ENCODE results near the gene BSN.
A peak's percentile ranks its signal among the peaks of the same experiment; 100 is the strongest.
"Not testable (repeated sequence)": the region's sequence is repeated elsewhere in the genome, so short reads cannot be mapped to it uniquely, and the experiment has no call there.

Gene BSN

DNA sequence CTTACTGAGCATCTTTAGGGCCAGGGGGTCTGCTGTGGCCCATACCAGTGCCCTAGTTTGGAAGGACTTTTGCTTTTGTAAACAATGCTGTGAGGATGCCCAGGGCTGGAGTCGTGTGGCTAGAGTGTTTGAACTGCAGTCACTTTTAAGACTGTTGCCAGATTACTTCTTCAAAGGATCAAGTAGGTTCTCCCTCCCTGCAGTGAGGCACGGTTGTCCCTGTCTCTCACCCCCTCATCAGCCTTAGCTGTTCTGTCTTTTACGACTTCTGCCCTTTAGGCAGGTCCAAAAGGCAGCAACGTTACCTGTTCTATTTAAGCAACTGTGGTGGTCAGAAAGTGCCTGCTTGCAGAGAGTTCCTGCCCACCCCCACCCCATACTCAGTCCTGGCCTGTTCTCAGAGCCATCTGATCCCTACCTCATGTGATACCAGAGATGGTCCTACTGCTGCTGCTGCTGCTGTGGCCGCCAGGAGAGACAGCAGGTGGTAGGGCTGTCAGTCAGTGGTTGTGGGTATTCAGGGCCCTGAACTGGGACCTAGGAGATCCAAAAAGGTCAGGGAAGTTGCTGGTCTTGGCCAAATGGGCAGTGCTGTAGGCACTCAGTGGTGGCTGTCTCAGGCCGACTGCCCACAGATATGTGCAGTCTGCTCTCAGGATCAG, 140.3 kb downstream of the BSN start:
- not testable (repeated sequence) for DNase-seq

- DNase-seq = not testable (repeated sequence)
Observed at GRCh38 chr3:49695350-49696015, 141.2 kb downstream of the BSN start.

DNA sequence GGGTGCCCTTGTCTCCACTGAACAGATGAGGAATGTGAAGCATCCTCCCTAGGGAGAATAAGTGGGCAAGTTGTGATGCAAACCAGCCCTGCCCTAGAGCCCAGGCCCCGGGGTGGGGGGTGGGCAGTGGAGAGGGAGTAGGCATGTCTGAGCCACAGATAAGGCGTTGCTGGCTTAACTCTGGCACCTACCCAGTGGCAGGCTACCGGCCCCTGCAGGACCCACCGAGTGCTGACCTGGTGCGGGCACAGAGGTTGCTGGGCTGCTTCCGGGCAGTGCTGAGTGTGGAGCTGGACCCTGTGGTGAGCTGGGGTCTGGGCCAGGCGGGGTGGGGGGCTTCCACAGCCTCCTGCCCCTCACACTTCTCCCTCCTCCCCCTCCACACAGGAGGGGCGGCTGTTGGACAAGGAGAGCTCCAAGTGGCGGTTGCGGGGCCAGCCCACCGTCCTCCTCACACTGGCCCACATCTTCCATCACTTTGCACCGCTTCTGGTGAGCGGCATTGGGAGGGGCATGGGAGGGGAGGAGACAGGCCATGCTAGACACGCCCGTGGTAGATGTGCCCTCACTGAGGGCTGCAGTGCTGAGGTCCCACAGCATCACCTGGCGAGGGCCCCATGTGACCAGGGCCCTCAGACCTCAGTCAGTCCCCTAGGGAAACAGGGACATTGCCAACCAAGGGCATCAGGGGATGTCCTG, 145.2 kb downstream of the BSN start:
- no peak for DNase-seq

DNA sequence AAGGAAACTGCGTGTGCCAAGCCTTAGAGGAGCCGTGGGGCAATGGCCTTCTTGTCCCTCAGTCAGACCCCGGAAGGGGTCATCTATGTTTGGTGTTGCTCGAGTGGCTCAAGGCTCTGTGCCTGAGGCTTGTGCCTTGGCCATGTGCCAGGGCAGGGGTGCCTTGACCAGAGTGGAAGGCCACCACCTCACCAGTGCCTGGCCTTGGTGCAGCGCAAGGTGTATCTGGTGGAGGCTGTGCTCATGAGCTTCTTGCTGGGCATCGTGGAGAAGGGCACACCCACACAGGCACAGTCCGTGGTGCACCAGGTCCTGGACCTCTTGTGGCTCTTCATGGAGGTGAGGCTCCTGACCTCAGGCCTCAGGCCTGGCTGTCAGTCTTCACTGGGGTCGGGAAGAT, 145.7 kb downstream of the BSN start:
- no peak for DNase-seq

DNA sequence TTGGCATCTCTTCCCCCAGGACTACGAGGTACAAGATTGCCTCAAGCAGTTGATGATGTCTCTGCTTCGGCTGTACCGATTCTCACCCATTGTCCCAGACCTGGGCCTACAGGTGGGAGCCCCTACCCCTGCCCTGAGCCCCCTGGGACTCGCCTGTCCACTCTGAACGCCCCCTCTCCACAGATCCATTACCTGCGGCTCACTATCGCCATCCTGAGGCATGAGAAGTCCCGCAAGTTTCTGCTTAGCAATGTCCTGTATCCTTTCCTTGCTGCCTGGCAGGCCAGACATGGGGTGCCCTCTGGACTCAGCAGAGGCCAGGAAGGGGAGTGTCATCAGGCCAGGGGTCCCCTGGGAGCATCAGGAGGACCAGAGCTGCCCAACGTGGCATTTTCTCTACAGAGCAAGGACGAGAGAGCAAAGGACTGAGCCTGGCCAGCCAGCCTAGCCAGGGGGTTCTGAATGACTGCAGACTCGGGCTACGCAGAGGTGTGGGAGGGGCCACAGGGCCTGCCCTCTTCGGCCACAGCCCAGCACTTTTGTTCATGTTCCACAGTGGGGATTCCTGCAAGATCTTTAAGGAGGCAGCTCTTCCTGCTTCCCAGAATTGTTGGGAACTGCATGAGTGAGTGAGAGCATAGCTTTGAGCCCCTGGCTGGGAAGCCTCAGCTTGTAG, 146.3 kb downstream of the BSN start:
- DNase-seq = no peak

- no peak for DNase-seq
Observed at GRCh38 chr3:49701388-49702077, 147.3 kb downstream of the BSN start.

DNA sequence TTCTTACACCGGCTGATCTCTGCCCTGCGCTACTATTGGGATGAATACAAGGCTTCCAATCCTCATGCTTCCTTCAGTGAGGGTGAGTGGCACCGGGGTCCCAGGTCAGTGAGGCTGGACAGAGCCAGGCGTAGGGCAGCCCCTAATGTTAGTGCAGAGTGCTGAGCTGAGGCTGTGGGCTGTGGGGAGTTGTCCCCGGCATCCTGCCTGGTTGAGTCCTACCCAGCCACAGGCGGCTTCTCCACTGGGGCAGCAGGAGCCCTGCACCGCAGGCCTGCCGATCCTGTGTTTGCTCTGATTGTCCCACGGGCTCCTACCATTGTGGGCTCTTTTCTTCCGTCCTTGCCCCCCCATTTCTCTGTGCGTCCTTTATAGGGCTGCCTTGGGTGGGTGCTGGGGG, 148.4 kb downstream of the BSN start:
- no peak for DNase-seq

- peak in 30 of 56 donors; percentile 4 to 67 (median 32) for DNase-seq
Observed at GRCh38 chr3:49703443-49703927, 149.2 kb downstream of the BSN start.

DNA sequence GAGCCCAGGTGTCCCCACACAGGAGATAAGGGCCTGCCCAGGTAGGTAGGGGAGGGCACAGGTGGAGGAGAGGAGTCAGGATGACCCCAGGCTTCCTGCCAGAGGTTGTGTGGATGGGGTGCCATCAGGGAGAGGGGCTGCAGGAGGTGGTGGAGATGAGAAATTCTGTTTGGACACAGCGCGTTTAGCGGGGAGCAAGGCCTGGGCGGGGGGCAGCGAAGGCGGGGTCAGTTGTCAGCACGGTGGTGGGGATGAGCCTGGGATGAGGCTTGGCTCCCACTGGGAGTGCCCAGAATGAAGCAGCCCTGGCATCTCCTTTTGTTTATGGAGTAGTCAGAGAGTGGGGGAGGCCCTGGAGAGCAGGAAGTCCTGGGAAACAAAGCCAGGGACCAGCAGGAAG, 149.7 kb downstream of the BSN start:
- DNase-seq = no peak

DNA sequence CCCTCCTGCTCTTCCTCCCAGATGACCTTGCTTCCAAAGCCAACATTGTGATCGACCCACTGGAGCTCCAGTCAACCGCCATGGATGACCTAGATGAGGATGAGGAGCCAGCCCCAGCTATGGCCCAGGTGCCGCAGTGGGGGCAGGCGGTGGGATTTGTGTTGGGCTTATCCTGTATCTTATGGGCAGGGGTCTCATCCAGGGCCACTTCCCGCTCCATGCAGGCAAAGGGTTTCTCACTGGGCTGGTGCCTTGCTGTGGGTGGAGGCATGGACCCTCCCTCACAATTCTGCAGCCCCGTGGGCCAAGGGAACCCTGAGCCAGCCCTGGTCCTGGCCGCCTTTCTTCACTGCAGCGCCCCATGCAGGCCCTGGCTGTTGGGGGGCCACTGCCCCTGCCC, 150.4 kb downstream of the BSN start:
- DNase-seq = no peak

GRCh38 chr3:49705390-49705960, 151.2 kb downstream of the BSN start:
- no peak for DNase-seq

DNA sequence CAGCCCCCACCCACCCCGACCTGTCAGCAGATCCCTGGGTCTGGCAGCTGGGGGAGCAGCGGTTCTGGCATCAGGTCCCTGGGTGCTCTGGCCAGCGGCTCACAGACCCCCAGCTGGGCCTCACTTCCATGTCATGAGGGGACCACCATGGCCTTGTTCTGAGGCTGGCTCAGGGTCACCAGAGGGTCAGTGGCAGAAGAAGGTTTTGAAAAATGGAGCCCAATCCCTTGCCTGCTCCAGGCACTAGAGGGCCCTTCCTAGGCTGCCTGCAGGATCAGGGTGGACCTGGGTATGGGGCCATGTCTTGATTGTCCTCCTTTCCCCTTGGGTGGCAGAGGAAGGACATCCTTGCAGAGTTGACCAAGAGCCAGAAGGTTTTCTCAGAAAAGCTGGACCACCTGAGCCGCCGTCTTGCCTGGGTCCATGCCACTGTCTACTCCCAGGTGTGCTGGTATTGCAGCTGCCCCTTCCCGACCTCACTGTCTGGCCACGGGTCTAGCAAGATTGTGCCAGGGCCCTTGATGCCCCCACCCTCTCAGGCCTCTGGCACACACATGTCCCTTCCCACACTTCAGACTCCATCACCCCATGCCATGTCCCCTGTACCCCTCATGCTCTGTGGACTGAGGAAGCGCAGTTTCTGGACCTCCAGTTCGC, 152.3 kb downstream of the BSN start:
- DNase-seq = no peak

GRCh38 chr3:49707113-49707480, 152.8 kb downstream of the BSN start:
- peak in 1 of 56 donors; percentile 6 for DNase-seq

- no peak for DNase-seq
Observed at GRCh38 chr3:49709852-49710251, 155.6 kb downstream of the BSN start.

DNA sequence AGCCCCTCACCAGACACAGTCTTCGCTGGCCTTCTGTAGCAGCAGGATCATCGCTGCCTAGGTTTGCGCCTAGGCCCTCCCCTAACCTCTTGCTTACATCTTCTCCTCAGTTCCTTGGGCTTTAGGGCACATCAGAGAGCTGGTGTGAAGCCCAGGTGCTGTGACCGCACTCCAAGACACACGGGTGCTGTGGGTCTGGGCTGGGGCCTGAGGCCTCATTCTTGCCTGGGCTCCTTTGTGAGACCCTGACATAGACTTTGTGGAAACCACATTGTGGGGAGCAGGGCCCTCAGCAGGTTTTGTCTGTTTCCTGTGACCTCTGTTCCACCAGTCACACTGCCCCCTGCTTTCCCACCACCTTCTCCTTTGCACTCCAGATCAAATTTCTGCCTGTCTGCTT, 157.2 kb downstream of the BSN start:
- no peak for DNase-seq

DNA sequence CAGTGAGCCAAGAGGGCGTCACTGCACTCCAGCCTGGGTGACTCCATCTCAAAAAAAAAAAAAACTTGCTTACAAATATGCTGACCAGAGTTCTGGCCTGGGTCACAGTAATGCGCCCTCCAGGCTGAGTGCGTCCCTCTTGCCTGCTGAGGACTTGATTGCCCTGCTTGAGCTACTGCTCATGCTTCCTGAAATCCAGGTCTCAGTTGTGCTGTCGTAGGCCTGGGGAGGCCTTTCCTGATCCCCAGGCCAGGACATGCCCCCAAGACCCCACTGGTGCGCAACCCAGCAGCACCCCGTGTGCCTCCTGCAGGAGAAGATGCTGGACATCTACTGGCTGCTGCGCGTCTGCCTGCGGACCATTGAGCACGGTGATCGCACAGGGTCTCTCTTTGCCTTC, 157.9 kb downstream of the BSN start:
- DNase-seq = no peak

- DNase-seq = no peak
Observed at GRCh38 chr3:49712631-49713317, 158.5 kb downstream of the BSN start.

DNA sequence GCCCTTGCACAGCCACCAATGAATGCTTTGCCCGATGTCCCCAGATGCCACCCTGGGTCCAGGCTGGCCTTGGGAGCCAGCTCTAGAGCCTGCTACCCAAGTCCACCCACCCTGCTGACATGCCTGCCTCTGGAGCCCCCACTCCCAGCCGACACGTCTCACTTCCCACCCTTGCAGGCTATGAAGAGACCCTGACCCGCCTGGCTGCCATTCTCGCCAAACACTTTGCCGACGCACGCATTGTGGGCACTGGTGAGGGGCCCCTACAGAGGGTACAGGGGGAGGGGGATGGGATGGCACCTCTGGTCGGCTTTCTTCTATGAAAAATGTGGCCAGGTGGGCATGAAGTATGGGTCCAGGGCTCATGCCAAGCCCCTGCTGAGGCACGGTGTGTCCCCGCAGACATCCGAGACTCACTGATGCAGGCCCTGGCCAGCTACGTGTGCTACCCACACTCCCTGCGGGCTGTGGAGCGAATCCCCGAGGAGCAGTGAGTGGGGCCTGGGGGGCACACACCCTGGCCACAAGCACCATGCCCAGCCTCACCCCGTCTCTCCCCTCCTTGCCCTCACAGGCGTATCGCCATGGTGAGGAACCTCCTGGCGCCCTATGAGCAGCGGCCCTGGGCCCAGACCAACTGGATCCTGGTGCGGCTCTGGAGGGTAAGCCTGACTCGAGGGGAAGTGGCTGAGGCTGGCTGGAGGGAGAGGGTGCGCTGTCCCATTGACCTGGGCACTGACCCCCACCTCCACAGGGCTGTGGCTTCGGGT, 159.2 kb downstream of the BSN start:
- DNase-seq = no peak

Measured in amygdala (tissue), 56 donors.